HEK293 (cell line): ENCODE data around the gene TICRR.

ENCODE experiments used
- CTCF ChIA-PET: fragments of 350-600 bp; formaldehyde crosslinking; extraction: SDS; loops from one replicate; lab custom pipeline; 2021; ENCODE audit warnings: antibody characterized with exemption; lab: Yijun Ruan, JAX
- POLR2A ChIA-PET: fragments of 300-600 bp; formaldehyde crosslinking; extraction: SDS; loops from one replicate; lab custom pipeline; 2020; ENCODE audit warnings: antibody characterized with exemption, inconsistent platforms; lab: Yijun Ruan, JAX
- H3K27ac ChIP-seq: fragments of 200-500 bp; sonication (Bioruptor generic); 2 replicates; pipeline ENCODE4 v1.5.1; 2014; ENCODE audit warnings: low read depth, low read length, control low read depth, inconsistent platforms; ENCODE audit errors: extremely low read depth
- H3K36me3 ChIP-seq, 2 experiments: fragments of 200-500 bp in 1 of 2; sonication (Bioruptor generic) in 1 of 2; 1 replicate in 1 of 2; 2 replicates in 1 of 2; pipeline ENCODE4 v1.5.1; 2014 to 2017; ENCODE audit warnings: inconsistent platforms in 2 of 2, low read length in 2 of 2; ENCODE audit not compliant: control insufficient read depth in 2 of 2, insufficient read depth in 1 of 2
- H3K4me1 ChIP-seq: fragments of 200-500 bp; sonication (Bioruptor generic); 2 replicates; pipeline ENCODE4 v1.5.1; 2014; ENCODE audit warnings: mild to moderate bottlenecking, low read length, inconsistent platforms; ENCODE audit not compliant: control insufficient read depth, insufficient read depth
- H3K4me3 ChIP-seq: 2 replicates; pipeline ENCODE4 v1.5.1; 2011; ENCODE audit warnings: low read depth, mild to moderate bottlenecking, control low read depth, low read length, moderate library complexity
- H3K9me3 ChIP-seq: fragments of 200-500 bp; sonication (Bioruptor generic); 2 replicates; pipeline ENCODE4 v1.5.1; 2014; ENCODE audit warnings: low read depth, low read length, inconsistent platforms; ENCODE audit not compliant: control insufficient read depth, insufficient read depth
- BCL11A ChIP-seq: fragments of 450-650 bp; formaldehyde crosslinking; IDR thresholded peaks from 2 replicates; pipeline ENCODE4 v1.5.1; 2016; ENCODE audit warnings: low read depth, missing biosample characterization, missing genetic modification characterization
- GLIS2 ChIP-seq: fragments of 450-650 bp; formaldehyde crosslinking; IDR thresholded peaks from 2 replicates; pipeline ENCODE4 v1.5.1; 2016; ENCODE audit warnings: missing biosample characterization, missing genetic modification characterization
- SETDB1 ChIP-seq: IDR thresholded peaks from one replicate; pipeline ENCODE4 v1.6.1; 2017; ENCODE audit warnings: mild to moderate bottlenecking, low read length, moderate library complexity, mixed read lengths; ENCODE audit not compliant: insufficient read length
- ZBTB20 ChIP-seq: fragments of 450-650 bp; formaldehyde crosslinking; IDR thresholded peaks from 2 replicates; pipeline ENCODE4 v1.5.1; 2016; ENCODE audit warnings: missing biosample characterization, missing genetic modification characterization
- ZFP3 ChIP-seq: fragments of 450-650 bp; formaldehyde crosslinking; IDR thresholded peaks from 2 replicates; pipeline ENCODE4 v1.5.1; 2016; ENCODE audit warnings: low read depth, missing biosample characterization, missing genetic modification characterization
- ZNF121 ChIP-seq: fragments of 450-650 bp; formaldehyde crosslinking; IDR thresholded peaks from 2 replicates; pipeline ENCODE4 v1.5.1; 2016; ENCODE audit warnings: missing biosample characterization, missing genetic modification characterization
- ZNF140 ChIP-seq: fragments of 450-650 bp; formaldehyde crosslinking; IDR thresholded peaks from 2 replicates; pipeline ENCODE4 v1.5.1; 2016; ENCODE audit warnings: missing biosample characterization, missing genetic modification characterization
- ZNF211 ChIP-seq: fragments of 450-650 bp; formaldehyde crosslinking; IDR thresholded peaks from 2 replicates; pipeline ENCODE4 v1.5.1; 2016; ENCODE audit warnings: low read depth, missing biosample characterization, missing genetic modification characterization
- ZNF266 ChIP-seq: fragments of 450-650 bp; formaldehyde crosslinking; IDR thresholded peaks from 2 replicates; pipeline ENCODE4 v1.5.1; 2016; ENCODE audit warnings: missing biosample characterization, missing genetic modification characterization, low read depth
- ZNF366 ChIP-seq: fragments of 450-650 bp; formaldehyde crosslinking; conservative IDR thresholded peaks from 2 replicates; pipeline ENCODE4 v1.5.1; 2016; ENCODE audit warnings: missing biosample characterization, missing genetic modification characterization
- ZNF530 ChIP-seq: fragments of 450-650 bp; formaldehyde crosslinking; IDR thresholded peaks from 2 replicates; pipeline ENCODE4 v1.5.1; 2016; ENCODE audit warnings: low read depth, missing biosample characterization, missing genetic modification characterization
- ZNF561 ChIP-seq: fragments of 450-650 bp; IDR thresholded peaks from 2 replicates; pipeline ENCODE4 v1.5.1; 2018; ENCODE audit warnings: missing biosample characterization, missing genetic modification characterization, borderline replicate concordance
- ZNF571 ChIP-seq: fragments of 450-650 bp; formaldehyde crosslinking; IDR thresholded peaks from 2 replicates; pipeline ENCODE4 v1.5.0; 2017; ENCODE audit warnings: missing biosample characterization, missing genetic modification characterization
- ZNF792 ChIP-seq: fragments of 450-650 bp; formaldehyde crosslinking; IDR thresholded peaks from 2 replicates; pipeline ENCODE4 v1.5.1; 2016; ENCODE audit warnings: missing biosample characterization, missing genetic modification characterization
- TF ChIP-seq, protein P1 (sequence below): fragments of 450-650 bp; formaldehyde crosslinking; IDR thresholded peaks from 2 replicates; pipeline ENCODE4 v1.5.1; 2017; ENCODE audit warnings: missing biosample characterization, mild to moderate bottlenecking, missing genetic modification characterization, moderate library complexity
- TF ChIP-seq, protein P2 (sequence below): fragments of 450-650 bp; IDR thresholded peaks from 2 replicates; pipeline ENCODE4 v1.5.1; 2018; ENCODE audit warnings: missing biosample characterization, mild to moderate bottlenecking, missing genetic modification characterization
- TF ChIP-seq, protein P3 (sequence below): fragments of 450-650 bp; formaldehyde crosslinking; IDR thresholded peaks from 2 replicates; pipeline ENCODE4 v1.5.1; 2017; ENCODE audit warnings: missing biosample characterization, missing genetic modification characterization
- TF ChIP-seq, protein P4 (sequence below): fragments of 450-650 bp; IDR thresholded peaks from 2 replicates; pipeline ENCODE4 v1.5.1; 2018; ENCODE audit warnings: missing biosample characterization, missing genetic modification characterization
- TF ChIP-seq, protein P5 (sequence below): fragments of 450-650 bp; formaldehyde crosslinking; IDR thresholded peaks from 2 replicates; pipeline ENCODE4 v1.5.1; 2016; ENCODE audit warnings: missing biosample characterization, missing genetic modification characterization

The TICRR gene

DNA sequence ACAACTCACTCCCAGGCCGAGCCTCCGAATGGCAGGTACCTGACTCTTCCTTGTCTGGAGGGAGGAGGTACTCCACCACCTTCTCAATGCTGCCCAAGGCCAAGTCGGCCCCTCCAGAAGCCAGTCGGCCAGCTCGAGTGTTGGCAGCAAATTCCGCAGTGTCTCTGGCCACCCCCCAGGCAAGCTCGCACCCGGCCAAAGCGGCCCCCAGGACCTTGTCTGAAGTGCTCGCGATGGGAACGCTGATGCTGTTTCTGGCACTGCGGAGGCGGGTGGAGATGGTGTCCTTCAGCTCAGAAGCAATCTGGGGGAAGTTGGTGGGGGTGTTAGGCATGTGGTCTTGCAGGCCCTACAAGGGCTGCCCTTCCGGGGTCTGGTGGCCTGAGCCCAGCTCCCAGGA, 94.7 kb downstream of the TICRR start (continued):
- TF ChIP-seq, protein P1, sequence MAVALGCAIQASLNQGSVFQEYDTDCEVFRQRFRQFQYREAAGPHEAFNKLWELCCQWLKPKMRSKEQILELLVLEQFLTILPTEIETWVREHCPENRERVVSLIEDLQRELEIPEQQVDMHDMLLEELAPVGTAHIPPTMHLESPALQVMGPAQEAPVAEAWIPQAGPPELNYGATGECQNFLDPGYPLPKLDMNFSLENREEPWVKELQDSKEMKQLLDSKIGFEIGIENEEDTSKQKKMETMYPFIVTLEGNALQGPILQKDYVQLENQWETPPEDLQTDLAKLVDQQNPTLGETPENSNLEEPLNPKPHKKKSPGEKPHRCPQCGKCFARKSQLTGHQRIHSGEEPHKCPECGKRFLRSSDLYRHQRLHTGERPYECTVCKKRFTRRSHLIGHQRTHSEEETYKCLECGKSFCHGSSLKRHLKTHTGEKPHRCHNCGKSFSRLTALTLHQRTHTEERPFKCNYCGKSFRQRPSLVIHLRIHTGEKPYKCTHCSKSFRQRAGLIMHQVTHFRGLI (tag by site-specific recombination): no peak
- TF ChIP-seq, protein P2, sequence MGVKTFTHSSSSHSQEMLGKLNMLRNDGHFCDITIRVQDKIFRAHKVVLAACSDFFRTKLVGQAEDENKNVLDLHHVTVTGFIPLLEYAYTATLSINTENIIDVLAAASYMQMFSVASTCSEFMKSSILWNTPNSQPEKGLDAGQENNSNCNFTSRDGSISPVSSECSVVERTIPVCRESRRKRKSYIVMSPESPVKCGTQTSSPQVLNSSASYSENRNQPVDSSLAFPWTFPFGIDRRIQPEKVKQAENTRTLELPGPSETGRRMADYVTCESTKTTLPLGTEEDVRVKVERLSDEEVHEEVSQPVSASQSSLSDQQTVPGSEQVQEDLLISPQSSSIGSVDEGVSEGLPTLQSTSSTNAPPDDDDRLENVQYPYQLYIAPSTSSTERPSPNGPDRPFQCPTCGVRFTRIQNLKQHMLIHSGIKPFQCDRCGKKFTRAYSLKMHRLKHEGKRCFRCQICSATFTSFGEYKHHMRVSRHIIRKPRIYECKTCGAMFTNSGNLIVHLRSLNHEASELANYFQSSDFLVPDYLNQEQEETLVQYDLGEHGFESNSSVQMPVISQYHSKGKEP: no peak
- TF ChIP-seq GLIS2 (tag by site-specific recombination) (no peak), ZFP3 (no peak)

DNA sequence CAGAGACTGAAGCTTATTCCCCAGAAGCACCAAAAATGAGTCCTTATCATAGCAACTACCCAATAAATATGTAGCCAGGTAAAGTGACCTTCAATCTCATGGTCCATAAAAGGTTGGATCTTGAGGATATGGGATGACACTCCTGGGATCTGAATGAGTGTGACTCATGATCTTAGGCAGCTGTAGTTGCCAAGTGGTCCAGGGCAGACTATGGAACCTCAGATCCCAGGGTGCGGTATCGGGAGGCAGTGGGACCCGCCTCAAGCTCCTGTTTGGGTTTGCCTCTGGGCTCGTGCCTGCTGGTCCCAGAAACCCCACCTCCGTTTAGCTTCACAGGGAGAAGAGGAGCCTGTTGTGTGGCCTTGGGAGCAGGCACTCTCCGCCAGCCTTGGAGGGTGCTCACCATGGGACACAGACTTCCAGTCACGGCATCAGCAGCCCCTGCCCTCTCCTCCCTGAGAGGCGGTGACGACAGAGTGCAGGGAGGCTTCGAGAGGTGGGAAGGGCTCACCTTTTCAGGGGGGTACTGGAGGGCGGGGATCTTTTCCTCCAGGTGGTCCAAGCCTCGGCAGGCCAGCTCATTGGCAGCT, 95.8 kb downstream of the TICRR start:
- H3K4me3 ChIP-seq: no peak overlapping the region
- POLR2A ChIA-PET: no interaction called here
- no peaks in the 10 kb centered on the region for H3K36me3 ChIP-seq
- TF ChIP-seq, protein P3, sequence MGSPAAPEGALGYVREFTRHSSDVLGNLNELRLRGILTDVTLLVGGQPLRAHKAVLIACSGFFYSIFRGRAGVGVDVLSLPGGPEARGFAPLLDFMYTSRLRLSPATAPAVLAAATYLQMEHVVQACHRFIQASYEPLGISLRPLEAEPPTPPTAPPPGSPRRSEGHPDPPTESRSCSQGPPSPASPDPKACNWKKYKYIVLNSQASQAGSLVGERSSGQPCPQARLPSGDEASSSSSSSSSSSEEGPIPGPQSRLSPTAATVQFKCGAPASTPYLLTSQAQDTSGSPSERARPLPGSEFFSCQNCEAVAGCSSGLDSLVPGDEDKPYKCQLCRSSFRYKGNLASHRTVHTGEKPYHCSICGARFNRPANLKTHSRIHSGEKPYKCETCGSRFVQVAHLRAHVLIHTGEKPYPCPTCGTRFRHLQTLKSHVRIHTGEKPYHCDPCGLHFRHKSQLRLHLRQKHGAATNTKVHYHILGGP (tag by site-specific recombination): no peak
- TF ChIP-seq ZNF266 (tag by site-specific recombination): no peak
- TF ChIP-seq BCL11A (tag by site-specific recombination): no peak
- no peak for TF ChIP-seq ZNF571 (tag by site-specific recombination)
- no peak for TF ChIP-seq SETDB1
- no peak for TF ChIP-seq ZNF792 (tag by site-specific recombination)
- no peak for TF ChIP-seq ZNF211
- TF ChIP-seq ZNF561 (tag by site-specific recombination): no peak
- TF ChIP-seq ZBTB20 (tag by site-specific recombination): no peak
- TF ChIP-seq, protein P2: no peak
- TF ChIP-seq, protein P4, sequence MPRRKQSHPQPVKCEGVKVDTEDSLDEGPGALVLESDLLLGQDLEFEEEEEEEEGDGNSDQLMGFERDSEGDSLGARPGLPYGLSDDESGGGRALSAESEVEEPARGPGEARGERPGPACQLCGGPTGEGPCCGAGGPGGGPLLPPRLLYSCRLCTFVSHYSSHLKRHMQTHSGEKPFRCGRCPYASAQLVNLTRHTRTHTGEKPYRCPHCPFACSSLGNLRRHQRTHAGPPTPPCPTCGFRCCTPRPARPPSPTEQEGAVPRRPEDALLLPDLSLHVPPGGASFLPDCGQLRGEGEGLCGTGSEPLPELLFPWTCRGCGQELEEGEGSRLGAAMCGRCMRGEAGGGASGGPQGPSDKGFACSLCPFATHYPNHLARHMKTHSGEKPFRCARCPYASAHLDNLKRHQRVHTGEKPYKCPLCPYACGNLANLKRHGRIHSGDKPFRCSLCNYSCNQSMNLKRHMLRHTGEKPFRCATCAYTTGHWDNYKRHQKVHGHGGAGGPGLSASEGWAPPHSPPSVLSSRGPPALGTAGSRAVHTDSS (tag by site-specific recombination): no peak
- TF ChIP-seq, protein P5, sequence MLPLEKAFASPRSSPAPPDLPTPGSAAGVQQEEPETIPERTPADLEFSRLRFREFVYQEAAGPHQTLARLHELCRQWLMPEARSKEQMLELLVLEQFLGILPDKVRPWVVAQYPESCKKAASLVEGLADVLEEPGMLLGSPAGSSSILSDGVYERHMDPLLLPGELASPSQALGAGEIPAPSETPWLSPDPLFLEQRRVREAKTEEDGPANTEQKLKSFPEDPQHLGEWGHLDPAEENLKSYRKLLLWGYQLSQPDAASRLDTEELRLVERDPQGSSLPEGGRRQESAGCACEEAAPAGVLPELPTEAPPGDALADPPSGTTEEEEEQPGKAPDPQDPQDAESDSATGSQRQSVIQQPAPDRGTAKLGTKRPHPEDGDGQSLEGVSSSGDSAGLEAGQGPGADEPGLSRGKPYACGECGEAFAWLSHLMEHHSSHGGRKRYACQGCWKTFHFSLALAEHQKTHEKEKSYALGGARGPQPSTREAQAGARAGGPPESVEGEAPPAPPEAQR (tag by site-specific recombination): no peak
- TF ChIP-seq ZNF140 (tag by site-specific recombination): no peak
- TF ChIP-seq ZNF121 (tag by site-specific recombination): no peak
- no peak for TF ChIP-seq ZNF366 (tag by site-specific recombination)
- no peak for TF ChIP-seq ZNF530 (tag by site-specific recombination)
- CTCF ChIA-PET: interaction anchor here (0.6 to 5.0 kb wide), 7 partner anchors 9 to 1990 kb away, joined by 3 to 31 read pairs (median 3); no protein-coding TSS in a partner anchor
- no peaks in the 10 kb centered on the region for H3K9me3 ChIP-seq
- H3K4me1 ChIP-seq: no peaks in the 10 kb centered on the region
- no peak overlapping the region for H3K27ac ChIP-seq
